Ishikawa (cell line): Measurements from ENCODE around the gene FPGS.

Experiments
- CEBPB ChIP-seq: IDR thresholded peaks from 2 replicates; pipeline ENCODE4 v1.6.1; 2012
- CREB1 ChIP-seq: IDR thresholded peaks from 2 replicates; pipeline ENCODE4 v1.6.1; 2012; ENCODE audit warnings: low read depth
- EGR1 ChIP-seq: IDR thresholded peaks from 2 replicates; pipeline ENCODE4 v1.6.1; 2012
- EP300 ChIP-seq: IDR thresholded peaks from 2 replicates; pipeline ENCODE4 v1.6.1; 2012; ENCODE audit warnings: borderline replicate concordance
- FOXM1 ChIP-seq: IDR thresholded peaks from 2 replicates; pipeline ENCODE4 v1.6.1; 2012; ENCODE audit warnings: low read depth, borderline replicate concordance
- NFIC ChIP-seq: IDR thresholded peaks from 2 replicates; pipeline ENCODE4 v1.6.1; 2012
- RAD21 ChIP-seq: IDR thresholded peaks from 2 replicates; pipeline ENCODE4 v1.6.1; 2012; ENCODE audit warnings: low read depth
- REST ChIP-seq: IDR thresholded peaks from 2 replicates; pipeline ENCODE4 v1.6.1; 2012; ENCODE audit warnings: low read depth, mild to moderate bottlenecking
- TAF1 ChIP-seq: IDR thresholded peaks from 2 replicates; pipeline ENCODE4 v1.6.1; 2012; ENCODE audit warnings: low read depth, mild to moderate bottlenecking
- TCF12 ChIP-seq: IDR thresholded peaks from 2 replicates; pipeline ENCODE4 v1.6.1; 2012; ENCODE audit warnings: low read depth
- TEAD4 ChIP-seq: IDR thresholded peaks from 2 replicates; pipeline ENCODE4 v1.6.1; 2012
- USF1 ChIP-seq: IDR thresholded peaks from 2 replicates; pipeline ENCODE4 v1.6.1; 2012
- YY1 ChIP-seq: IDR thresholded peaks from 2 replicates; pipeline ENCODE4 v1.6.1; 2012; ENCODE audit warnings: low read depth
- ZBTB7A ChIP-seq: IDR thresholded peaks from 2 replicates; pipeline ENCODE4 v1.6.1; 2012; ENCODE audit warnings: low read depth
- TF ChIP-seq, protein P1 (sequence below): IDR thresholded peaks from 2 replicates; pipeline ENCODE4 v1.6.1; 2012

FPGS gene, protein sequence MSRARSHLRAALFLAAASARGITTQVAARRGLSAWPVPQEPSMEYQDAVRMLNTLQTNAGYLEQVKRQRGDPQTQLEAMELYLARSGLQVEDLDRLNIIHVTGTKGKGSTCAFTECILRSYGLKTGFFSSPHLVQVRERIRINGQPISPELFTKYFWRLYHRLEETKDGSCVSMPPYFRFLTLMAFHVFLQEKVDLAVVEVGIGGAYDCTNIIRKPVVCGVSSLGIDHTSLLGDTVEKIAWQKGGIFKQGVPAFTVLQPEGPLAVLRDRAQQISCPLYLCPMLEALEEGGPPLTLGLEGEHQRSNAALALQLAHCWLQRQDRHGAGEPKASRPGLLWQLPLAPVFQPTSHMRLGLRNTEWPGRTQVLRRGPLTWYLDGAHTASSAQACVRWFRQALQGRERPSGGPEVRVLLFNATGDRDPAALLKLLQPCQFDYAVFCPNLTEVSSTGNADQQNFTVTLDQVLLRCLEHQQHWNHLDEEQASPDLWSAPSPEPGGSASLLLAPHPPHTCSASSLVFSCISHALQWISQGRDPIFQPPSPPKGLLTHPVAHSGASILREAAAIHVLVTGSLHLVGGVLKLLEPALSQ

GRCh38 chr9:127802576-127803443 is at the start of gene FPGS:
FPGS (plus strand) TSS chr9:127802882; CDS start chr9:127802925, 43 bp downstream.
- TF ChIP-seq FOXM1 (no peak), EGR1 (no peak), ZBTB7A (no peak), CEBPB (no peak), USF1 (peak; percentile 72), TEAD4 (peak; percentile 16), NFIC (peak; percentile 58; the same call in 1 of the 2 replicates), YY1 (peak; percentile 57), EP300 (0 out of 2 replicates have a peak, but pooled peaks have one; percentile 37), REST (no peak)
- TF ChIP-seq, protein P1, sequence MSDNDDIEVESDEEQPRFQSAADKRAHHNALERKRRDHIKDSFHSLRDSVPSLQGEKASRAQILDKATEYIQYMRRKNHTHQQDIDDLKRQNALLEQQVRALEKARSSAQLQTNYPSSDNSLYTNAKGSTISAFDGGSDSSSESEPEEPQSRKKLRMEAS: peak; percentile 96

DNA sequence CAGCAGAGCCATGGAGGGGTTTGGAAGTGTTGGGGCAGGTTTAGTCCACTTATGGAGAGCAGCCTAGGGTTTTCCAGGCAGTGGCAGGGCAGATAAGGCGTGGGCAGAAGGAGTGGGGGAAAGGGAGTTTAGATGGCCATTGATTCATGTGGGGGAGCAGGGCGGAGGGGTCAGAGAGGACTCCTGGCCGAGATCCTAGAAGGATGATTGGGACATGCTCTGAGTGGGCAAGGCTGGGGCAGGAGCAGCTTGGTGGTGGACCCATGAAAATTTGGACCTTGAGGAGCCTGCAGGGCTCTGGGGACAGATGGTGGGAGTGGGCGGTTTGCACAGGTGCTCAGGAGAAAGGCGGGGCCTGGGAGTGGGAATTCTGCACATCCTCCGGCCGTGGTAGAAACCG is 49.5 kb upstream of the FPGS start:
- no peak for TF ChIP-seq REST
- no peak for TF ChIP-seq TAF1
- no peak for TF ChIP-seq ZBTB7A
- TF ChIP-seq FOXM1: no peak
- TF ChIP-seq RAD21: no peak
- no peak for TF ChIP-seq TEAD4
- TF ChIP-seq, protein P1: no peak

DNA sequence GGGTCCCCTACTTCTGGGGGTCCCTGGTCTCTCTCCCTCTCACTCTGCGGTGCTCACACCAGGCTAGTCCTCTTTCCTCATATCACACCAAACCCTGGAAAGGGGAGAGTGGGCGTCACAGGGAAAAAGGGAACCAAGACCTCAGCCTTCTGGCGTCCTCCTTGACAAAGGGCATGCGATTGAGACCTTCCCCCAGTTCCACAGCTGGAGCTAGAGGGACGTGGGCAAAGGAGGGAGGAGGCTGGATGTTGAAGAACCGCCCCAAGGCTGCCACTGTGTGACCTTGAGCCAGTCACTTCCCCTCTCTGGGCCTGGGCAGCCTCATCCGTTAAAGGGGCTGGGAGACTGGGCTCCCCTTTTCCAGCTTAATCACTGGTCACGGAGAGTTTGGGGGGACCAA is 49.1 kb upstream of the FPGS start:
- no peak for TF ChIP-seq TCF12
- TF ChIP-seq, protein P1: no peak
- TF ChIP-seq TAF1: no peak
- no peak for TF ChIP-seq CEBPB
- no peak for TF ChIP-seq EGR1
- no peak for TF ChIP-seq TEAD4
- no peak for TF ChIP-seq ZBTB7A
- TF ChIP-seq EP300: no peak
- no peak for TF ChIP-seq REST
- no peak for TF ChIP-seq CREB1
- TF ChIP-seq FOXM1: no peak
- no peak for TF ChIP-seq USF1
- no peak for TF ChIP-seq YY1
- TF ChIP-seq RAD21: no peak
- TF ChIP-seq NFIC: no peak
